Measurements from ENCODE around the gene ST7. TPM values are rescaled to one million over a fixed set of nuclear protein-coding genes. Genes with fewer than 3 reads are reported as not detected.

The ST7 gene
- total and polyA plus RNA-seq, 2 donors (not counting 3 experiments of a cell fraction or from before 2014, with no cell fraction given): 18.6 to 24.9 TPM

DNA sequence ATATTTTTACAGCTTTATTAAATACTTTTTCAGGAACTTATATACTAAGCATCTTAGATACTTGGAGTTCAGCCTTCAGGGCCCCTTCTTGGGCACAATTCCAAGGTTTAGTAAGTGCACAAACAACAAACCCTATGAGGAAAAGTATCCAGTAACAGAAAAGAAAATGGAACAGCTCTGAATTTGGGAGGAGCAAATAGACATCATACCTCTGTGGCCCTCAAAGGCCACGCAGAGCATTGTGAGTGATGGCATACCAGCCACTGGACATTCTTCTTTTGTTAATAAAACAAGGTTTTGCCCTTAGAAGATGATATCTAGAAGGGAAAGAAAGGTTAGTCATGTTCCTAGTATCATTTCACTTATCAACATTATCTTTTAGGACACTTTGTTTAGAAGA lies 46.0 kb downstream of the ST7 start:
- dilution Hi-C loops (cut with MboI; ENCODE audit: extremely low pct_ligation_motif_present, low sequenced_read_pairs) (no loop called here), intact Hi-C loops (cut with micrococcal nuclease) (no loop called here)
- no peak overlapping the region for H3K4me3 ChIP-seq (replicated peaks in 1 of 3; ENCODE audit: insufficient read depth in 1 of 3, low read depth in 1 of 3, low read length in 3 of 3)
- TF ChIP-seq JUN (IDR thresholded peaks at IDR 0.05; ENCODE audit: borderline replicate concordance, insufficient read depth, insufficient read length, low read depth): no peak
- no peak for TF ChIP-seq GATA2 (IDR thresholded peaks at IDR 0.05; ENCODE audit: insufficient read depth, insufficient read length, low read depth, low read length)
- TF ChIP-seq MYC (IDR thresholded peaks at IDR 0.05; ENCODE audit: low read depth, low read length): no peak
- no peak for TF ChIP-seq EZH2 (IDR thresholded peaks at IDR 0.05; ENCODE audit: borderline replicate concordance, low read depth, low read length, severe bottlenecking)
- no peak for TF ChIP-seq FOS (IDR thresholded peaks at IDR 0.05; ENCODE audit: borderline replicate concordance, insufficient read depth, low read length)
- TF ChIP-seq, protein P1, sequence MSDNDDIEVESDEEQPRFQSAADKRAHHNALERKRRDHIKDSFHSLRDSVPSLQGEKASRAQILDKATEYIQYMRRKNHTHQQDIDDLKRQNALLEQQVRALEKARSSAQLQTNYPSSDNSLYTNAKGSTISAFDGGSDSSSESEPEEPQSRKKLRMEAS (IDR thresholded peaks at IDR 0.05; ENCODE audit: insufficient read depth, insufficient read length): no peak
- no peak for TF ChIP-seq POLR2A (IDR thresholded peaks at IDR 0.05; ENCODE audit: low read depth, low read length)
- TF ChIP-seq POLR2AphosphoS5 (IDR thresholded peaks at IDR 0.05; ENCODE audit: insufficient read depth, low read depth, low read length): no peak
- TF ChIP-seq, protein P2, sequence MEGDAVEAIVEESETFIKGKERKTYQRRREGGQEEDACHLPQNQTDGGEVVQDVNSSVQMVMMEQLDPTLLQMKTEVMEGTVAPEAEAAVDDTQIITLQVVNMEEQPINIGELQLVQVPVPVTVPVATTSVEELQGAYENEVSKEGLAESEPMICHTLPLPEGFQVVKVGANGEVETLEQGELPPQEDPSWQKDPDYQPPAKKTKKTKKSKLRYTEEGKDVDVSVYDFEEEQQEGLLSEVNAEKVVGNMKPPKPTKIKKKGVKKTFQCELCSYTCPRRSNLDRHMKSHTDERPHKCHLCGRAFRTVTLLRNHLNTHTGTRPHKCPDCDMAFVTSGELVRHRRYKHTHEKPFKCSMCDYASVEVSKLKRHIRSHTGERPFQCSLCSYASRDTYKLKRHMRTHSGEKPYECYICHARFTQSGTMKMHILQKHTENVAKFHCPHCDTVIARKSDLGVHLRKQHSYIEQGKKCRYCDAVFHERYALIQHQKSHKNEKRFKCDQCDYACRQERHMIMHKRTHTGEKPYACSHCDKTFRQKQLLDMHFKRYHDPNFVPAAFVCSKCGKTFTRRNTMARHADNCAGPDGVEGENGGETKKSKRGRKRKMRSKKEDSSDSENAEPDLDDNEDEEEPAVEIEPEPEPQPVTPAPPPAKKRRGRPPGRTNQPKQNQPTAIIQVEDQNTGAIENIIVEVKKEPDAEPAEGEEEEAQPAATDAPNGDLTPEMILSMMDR (IDR thresholded peaks at IDR 0.05; ENCODE audit: extremely low read depth in 1 of 2, insufficient read depth in 1 of 2, low read depth in 1 of 2, low read length in 2 of 2): no peak
- H3K4me2 ChIP-seq (ENCODE audit: insufficient read depth, low read length): no peak overlapping the region
- H4K20me1 ChIP-seq (replicated peaks; ENCODE audit: control insufficient read depth, extremely low read depth, insufficient read depth, low read length): no peaks in the 10 kb centered on the region
- ChIA-PET POLR2A (interaction anchor here (0.6 kb wide), 1 partner anchor 118 kb away, joined by 7 read pairs; no protein-coding TSS in a partner anchor), CTCF (interaction anchor here (0.6 to 3.9 kb wide), 5 partner anchors 10 to 128 kb away, joined by 3 to 33 read pairs (median 6); no protein-coding TSS in a partner anchor)
- no peak overlapping the region for H2AFZ ChIP-seq (ENCODE audit: low read depth, low read length)
- no peaks in the 10 kb centered on the region for H3K27me3 ChIP-seq (ENCODE audit: control insufficient read depth in 2 of 2, insufficient read depth in 2 of 2, low read length in 2 of 2)
- no peak for DNase-seq (ENCODE audit: low read depth, low spot score)
- FAIRE-seq: no peak
- H3K9me1 ChIP-seq (replicated peaks; ENCODE audit: control insufficient read depth, extremely low read depth, insufficient read depth, low read length): no peaks in the 10 kb centered on the region
- H3K79me2 ChIP-seq (ENCODE audit: control insufficient read depth, insufficient read depth, low read length): peaks cover 5% of the 10 kb centered on the region
- H3K4me1 ChIP-seq (ENCODE audit: control insufficient read depth, extremely low read depth, insufficient read depth, low read length): no peaks in the 10 kb centered on the region
- H3K9ac ChIP-seq (replicated peaks; ENCODE audit: extremely low read depth, insufficient read depth, low read length): no peak overlapping the region
- BruUV-seq (replicated peaks): no TSS peak
- no peaks in the 10 kb centered on the region for H3K36me3 ChIP-seq (ENCODE audit: control insufficient read depth in 2 of 2, extremely low read depth in 1 of 2, insufficient read depth in 2 of 2, low read length in 2 of 2)
- H3K27ac ChIP-seq (ENCODE audit: insufficient read depth, low read depth, low read length): no peak overlapping the region
- H3K9me3 ChIP-seq (replicated peaks; ENCODE audit: control insufficient read depth, insufficient read depth, low read length): no peaks in the 10 kb centered on the region

Measured in endothelial cell of umbilical vein (primary cell).